IPS-18a (cell line): Measurements from ENCODE around the gene EVI5.
A peak's percentile ranks its signal among the peaks of the same experiment; 100 is the strongest.

Experiments used
- H3K27ac ChIP-seq: one replicate; pipeline ENCODE4 v1.5.1; 2013; ENCODE audit warnings: low read length
- H3K27me3 ChIP-seq: one replicate; pipeline ENCODE4 v1.6.1; 2013; ENCODE audit warnings: mild to moderate bottlenecking, low read length; ENCODE audit not compliant: control insufficient read depth, insufficient read depth
- H3K36me3 ChIP-seq: one replicate; pipeline ENCODE4 v1.6.1; 2013; ENCODE audit warnings: low read depth, low read length; ENCODE audit not compliant: control insufficient read depth
- H3K4me1 ChIP-seq: one replicate; pipeline ENCODE4 v1.6.1; 2013; ENCODE audit warnings: low read depth, low read length; ENCODE audit not compliant: control insufficient read depth
- H3K4me3 ChIP-seq: one replicate; pipeline ENCODE4 v1.5.1; 2013; ENCODE audit warnings: low read length
- H3K9ac ChIP-seq: one replicate; pipeline ENCODE4 v1.6.1; 2013; ENCODE audit warnings: mild to moderate bottlenecking, low read length, moderate library complexity
- H3K9me3 ChIP-seq: one replicate; pipeline ENCODE4 v1.6.1; 2013; ENCODE audit warnings: low read depth, low read length; ENCODE audit not compliant: control insufficient read depth

EVI5 gene

GRCh38 chr1:92500552-92500951 lies 284.4 kb downstream of the EVI5 start:
- Histone ChIP-seq H3K9ac (no peak overlapping the region), H3K9me3 (no peaks in the 10 kb centered on the region), H3K36me3 (no peaks in the 10 kb centered on the region), H3K27ac (no peak overlapping the region), H3K27me3 (no peaks in the 10 kb centered on the region), H3K4me1 (no peaks in the 10 kb centered on the region), H3K4me3 (no peak overlapping the region)

GRCh38 chr1:92495392-92496063 lies 289.4 kb downstream of the EVI5 start:
- Histone ChIP-seq H3K4me1 (no peaks in the 10 kb centered on the region), H3K27ac (no peak overlapping the region), H3K27me3 (no peaks in the 10 kb centered on the region), H3K4me3 (no peak overlapping the region), H3K9ac (no peak overlapping the region), H3K9me3 (no peaks in the 10 kb centered on the region), H3K36me3 (no peaks in the 10 kb centered on the region)

- Histone ChIP-seq H3K4me1 (no peaks in the 10 kb centered on the region), H3K27me3 (peaks cover 1% of the 10 kb centered on the region), H3K9ac (no peak overlapping the region), H3K27ac (no peak overlapping the region), H3K4me3 (no peak overlapping the region), H3K9me3 (no peaks in the 10 kb centered on the region), H3K36me3 (no peaks in the 10 kb centered on the region)
Measured at GRCh38 chr1:92494485-92495141, 290.3 kb downstream of the EVI5 start.

- Histone ChIP-seq H3K9ac (no peak overlapping the region), H3K27me3 (peaks cover 16% of the 10 kb centered on the region), H3K4me3 (no peak overlapping the region)
Measured at GRCh38 chr1:92493139-92493538, 291.8 kb downstream of the EVI5 start.

GRCh38 chr1:92488832-92489231 lies 296.1 kb downstream of the EVI5 start:
- Histone ChIP-seq H3K27me3 (peaks cover 59% of the 10 kb centered on the region), H3K9ac (no peak overlapping the region), H3K4me3 (no peak overlapping the region), H3K9me3 (no peaks in the 10 kb centered on the region), H3K4me1 (no peaks in the 10 kb centered on the region), H3K36me3 (no peaks in the 10 kb centered on the region), H3K27ac (no peak overlapping the region)

More at GRCh38 chr1:92493139-92493538, 291.8 kb downstream of the EVI5 start:
- Histone ChIP-seq H3K27ac (no peak overlapping the region), H3K9me3 (no peaks in the 10 kb centered on the region), H3K36me3 (no peaks in the 10 kb centered on the region), H3K4me1 (no peaks in the 10 kb centered on the region)

GRCh38 chr1:92488416-92488815 lies 296.5 kb downstream of the EVI5 start:
- no peak overlapping the region for H3K27ac ChIP-seq
- H3K27me3 ChIP-seq: peaks cover 63% of the 10 kb centered on the region

GRCh38 chr1:92487078-92487605 lies 297.8 kb downstream of the EVI5 start:
- peak overlapping the region; percentile 43 for H3K4me3 ChIP-seq
- H3K36me3 ChIP-seq: no peaks in the 10 kb centered on the region
- H3K9ac ChIP-seq: no peak overlapping the region
- no peaks in the 10 kb centered on the region for H3K9me3 ChIP-seq
- peaks cover 9% of the 10 kb centered on the region for H3K4me1 ChIP-seq
- no peak overlapping the region for H3K27ac ChIP-seq
- peaks cover 76% of the 10 kb centered on the region for H3K27me3 ChIP-seq

More at GRCh38 chr1:92488416-92488815, 296.5 kb downstream of the EVI5 start:
- H3K9me3 ChIP-seq: no peaks in the 10 kb centered on the region
- H3K36me3 ChIP-seq: no peaks in the 10 kb centered on the region
- peaks cover under 1% of the 10 kb centered on the region for H3K4me1 ChIP-seq
- H3K4me3 ChIP-seq: no peak overlapping the region
- H3K9ac ChIP-seq: no peak overlapping the region

GRCh38 chr1:92486251-92487077 lies 298.4 kb downstream of the EVI5 start, which contains the start of gene GFI1:
TSS of gene GFI1 (minus strand) at chr1:92486925. CDS start at chr1:92483487, 3,438 bp downstream.
- Histone ChIP-seq H3K36me3 (no peaks in the 10 kb centered on the region), H3K27ac (no peak within 1 kb of the TSS), H3K4me3 (peak within 1 kb of the TSS; percentile 55), H3K4me1 (peaks cover 14% of the 10 kb centered on the region), H3K27me3 (peaks cover 83% of the 10 kb centered on the region), H3K9me3 (no peaks in the 10 kb centered on the region), H3K9ac (no peak within 1 kb of the TSS)

- Histone ChIP-seq H3K27ac (no peak overlapping the region), H3K36me3 (no peaks in the 10 kb centered on the region), H3K9ac (no peak overlapping the region), H3K9me3 (no peaks in the 10 kb centered on the region), H3K4me1 (peaks cover 18% of the 10 kb centered on the region), H3K27me3 (peaks cover 91% of the 10 kb centered on the region), H3K4me3 (peak overlapping the region; percentile 55)
Measured at GRCh38 chr1:92485381-92486250, 299.3 kb downstream of the EVI5 start.

GRCh38 chr1:92484472-92485380 lies 300.2 kb downstream of the EVI5 start:
- H3K4me1 ChIP-seq: peaks cover 18% of the 10 kb centered on the region
- peak overlapping the region; percentile 55 for H3K4me3 ChIP-seq
- H3K27me3 ChIP-seq: peaks cover 100% of the 10 kb centered on the region
- no peaks in the 10 kb centered on the region for H3K36me3 ChIP-seq
- no peak overlapping the region for H3K27ac ChIP-seq
- H3K9ac ChIP-seq: no peak overlapping the region
- no peaks in the 10 kb centered on the region for H3K9me3 ChIP-seq
